GM10248 (cell line): ENCODE results near the gene SLC35F3.
A peak's percentile ranks its signal among the peaks of the same experiment; 100 is the strongest.

ENCODE experiments used
- CTCF ChIA-PET: fragments of 300-600 bp; sonication (Branson Sonifier 250); formaldehyde crosslinking; extraction: SDS; loops from one replicate; lab custom pipeline; 2021; ENCODE audit warnings: antibody characterized with exemption; lab: Yijun Ruan, JAX
- POLR2A ChIA-PET: fragments of 350-650 bp; sonication (Branson Sonifier 250); formaldehyde crosslinking; extraction: SDS; loops from one replicate; lab custom pipeline; 2020; ENCODE audit warnings: antibody characterized with exemption; lab: Yijun Ruan, JAX
- DNase-seq: peaks from one replicate; pipeline ENCODE4 v3.0.0; 2012; ENCODE audit errors: extremely low spot score
- TF ChIP-seq, protein P1 (sequence below): IDR thresholded peaks from 2 replicates; pipeline ENCODE4 v1.5.1; 2012; ENCODE audit warnings: mild to moderate bottlenecking, low read depth; ENCODE audit errors: extremely low read depth, missing control alignments, control extremely low read depth

The SLC35F3 gene

DNA sequence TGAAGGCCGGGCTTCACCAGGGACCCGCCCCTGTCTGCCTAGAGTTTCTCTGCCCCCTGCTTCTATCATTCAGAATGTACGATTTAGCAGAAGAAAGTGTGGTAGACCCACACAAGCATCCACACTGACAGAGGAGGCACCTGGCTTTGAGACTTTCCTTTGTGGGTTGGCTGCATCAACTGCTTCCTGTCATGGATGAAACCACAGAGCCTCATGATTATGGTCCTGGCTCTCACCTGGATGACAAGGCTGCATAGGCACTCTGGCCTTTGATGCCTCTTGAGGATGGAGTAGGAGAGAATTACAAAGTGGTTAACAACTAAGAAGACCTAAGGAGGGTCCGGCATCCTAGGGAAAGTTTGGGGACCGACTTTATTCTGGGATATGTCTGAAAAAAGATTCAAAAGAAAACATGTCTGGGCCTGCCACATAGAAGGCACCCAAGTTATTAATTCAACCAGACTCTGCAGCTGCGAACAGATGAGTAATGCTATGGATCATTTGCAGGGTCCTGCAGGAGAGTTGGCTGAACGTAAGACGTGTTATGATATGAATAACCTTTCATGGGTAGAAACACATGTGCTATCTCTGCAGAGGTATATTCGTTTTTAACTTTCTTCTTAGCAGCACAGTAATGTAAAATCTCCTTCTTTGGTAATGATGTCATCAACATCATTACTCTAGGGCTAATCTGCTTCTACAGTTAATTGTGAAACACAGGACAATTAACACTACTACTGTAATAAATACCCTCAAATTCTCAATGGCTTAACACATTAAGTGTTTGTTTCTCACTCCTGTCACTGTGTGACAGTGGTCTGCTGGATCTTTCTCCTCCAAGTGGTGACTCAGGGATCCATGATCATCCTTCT is 136.2 kb downstream of the SLC35F3 start:
- no peak for DNase-seq
- TF ChIP-seq, protein P1, sequence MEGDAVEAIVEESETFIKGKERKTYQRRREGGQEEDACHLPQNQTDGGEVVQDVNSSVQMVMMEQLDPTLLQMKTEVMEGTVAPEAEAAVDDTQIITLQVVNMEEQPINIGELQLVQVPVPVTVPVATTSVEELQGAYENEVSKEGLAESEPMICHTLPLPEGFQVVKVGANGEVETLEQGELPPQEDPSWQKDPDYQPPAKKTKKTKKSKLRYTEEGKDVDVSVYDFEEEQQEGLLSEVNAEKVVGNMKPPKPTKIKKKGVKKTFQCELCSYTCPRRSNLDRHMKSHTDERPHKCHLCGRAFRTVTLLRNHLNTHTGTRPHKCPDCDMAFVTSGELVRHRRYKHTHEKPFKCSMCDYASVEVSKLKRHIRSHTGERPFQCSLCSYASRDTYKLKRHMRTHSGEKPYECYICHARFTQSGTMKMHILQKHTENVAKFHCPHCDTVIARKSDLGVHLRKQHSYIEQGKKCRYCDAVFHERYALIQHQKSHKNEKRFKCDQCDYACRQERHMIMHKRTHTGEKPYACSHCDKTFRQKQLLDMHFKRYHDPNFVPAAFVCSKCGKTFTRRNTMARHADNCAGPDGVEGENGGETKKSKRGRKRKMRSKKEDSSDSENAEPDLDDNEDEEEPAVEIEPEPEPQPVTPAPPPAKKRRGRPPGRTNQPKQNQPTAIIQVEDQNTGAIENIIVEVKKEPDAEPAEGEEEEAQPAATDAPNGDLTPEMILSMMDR: no peak
- ChIA-PET CTCF (no interaction called here), POLR2A (no interaction called here)

DNA sequence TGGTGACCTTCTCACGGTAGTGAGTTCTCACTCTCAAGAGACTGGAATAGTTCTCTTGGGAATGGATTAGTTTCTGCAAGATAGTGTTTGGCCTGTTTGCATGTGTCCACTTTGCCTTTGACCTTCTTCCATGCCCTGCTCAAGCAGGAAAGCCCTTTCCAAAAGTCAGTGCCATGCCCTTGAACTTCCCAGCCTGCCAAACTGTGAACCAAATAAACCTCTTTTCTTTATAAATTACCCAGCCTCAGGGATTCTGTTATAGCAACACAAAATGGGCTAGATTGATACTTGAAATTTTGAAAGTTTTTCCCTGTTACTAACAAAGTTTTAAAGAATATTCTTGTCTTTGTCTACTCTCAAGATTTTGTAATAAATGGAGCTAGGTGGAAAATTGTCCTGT is 139.6 kb downstream of the SLC35F3 start:
- ChIA-PET POLR2A (no interaction called here), CTCF (interaction anchor here (1.6 kb wide), 1 partner anchor 16 kb away, joined by 5 read pairs; no protein-coding TSS in a partner anchor)
- DNase-seq: no peak
- TF ChIP-seq, protein P1: no peak

DNA sequence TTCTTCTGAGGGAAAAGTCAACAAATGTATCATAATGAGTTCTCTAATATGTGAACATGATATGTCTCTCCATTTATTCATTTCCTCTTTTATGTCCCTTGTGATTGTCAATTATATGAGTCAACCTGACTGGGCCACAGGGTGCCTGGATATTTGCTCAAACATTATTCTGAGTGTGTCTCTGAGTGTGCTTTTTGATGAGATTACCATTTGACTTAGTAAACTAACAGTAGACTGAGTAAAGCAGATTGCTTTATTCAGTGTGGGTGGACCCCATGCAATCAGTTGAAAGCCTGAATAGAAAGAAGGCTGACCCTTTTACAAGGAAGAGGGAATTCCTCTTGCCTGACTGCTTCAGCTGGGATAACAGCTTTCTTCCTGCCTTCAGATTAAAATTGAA is 142.6 kb downstream of the SLC35F3 start:
- ChIA-PET CTCF (interaction anchor here (1.5 kb wide), 1 partner anchor 11 kb away, joined by 8 read pairs; no protein-coding TSS in a partner anchor), POLR2A (no interaction called here)
- DNase-seq: no peak
- TF ChIP-seq, protein P1: no peak

DNA sequence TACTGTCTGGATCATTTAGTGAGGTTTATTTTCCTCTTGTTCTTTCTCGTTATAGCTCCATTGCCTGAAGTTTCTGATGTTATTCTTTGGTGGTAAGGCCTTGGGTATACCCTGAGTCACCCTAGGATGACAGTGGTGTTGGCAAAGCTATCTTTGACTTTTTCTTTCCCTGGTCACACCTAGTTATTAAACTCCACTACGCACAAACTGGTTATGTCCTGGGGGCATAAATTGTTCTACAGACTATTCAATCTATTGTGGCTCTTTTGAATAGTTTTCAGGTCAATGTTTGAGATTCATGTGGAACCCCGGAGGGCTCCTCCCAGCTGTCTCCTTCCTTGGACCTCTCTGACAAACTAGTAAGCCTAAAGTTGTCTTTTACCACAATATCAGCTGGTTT is 157.7 kb downstream of the SLC35F3 start:
- no peak for DNase-seq
- POLR2A ChIA-PET: no interaction called here
- TF ChIP-seq, protein P1: no peak
- CTCF ChIA-PET: interaction anchor here (0.9 to 1.0 kb wide), 2 partner anchors 621 to 667 kb away, joined by 3 to 4 read pairs; no protein-coding TSS in a partner anchor

DNA sequence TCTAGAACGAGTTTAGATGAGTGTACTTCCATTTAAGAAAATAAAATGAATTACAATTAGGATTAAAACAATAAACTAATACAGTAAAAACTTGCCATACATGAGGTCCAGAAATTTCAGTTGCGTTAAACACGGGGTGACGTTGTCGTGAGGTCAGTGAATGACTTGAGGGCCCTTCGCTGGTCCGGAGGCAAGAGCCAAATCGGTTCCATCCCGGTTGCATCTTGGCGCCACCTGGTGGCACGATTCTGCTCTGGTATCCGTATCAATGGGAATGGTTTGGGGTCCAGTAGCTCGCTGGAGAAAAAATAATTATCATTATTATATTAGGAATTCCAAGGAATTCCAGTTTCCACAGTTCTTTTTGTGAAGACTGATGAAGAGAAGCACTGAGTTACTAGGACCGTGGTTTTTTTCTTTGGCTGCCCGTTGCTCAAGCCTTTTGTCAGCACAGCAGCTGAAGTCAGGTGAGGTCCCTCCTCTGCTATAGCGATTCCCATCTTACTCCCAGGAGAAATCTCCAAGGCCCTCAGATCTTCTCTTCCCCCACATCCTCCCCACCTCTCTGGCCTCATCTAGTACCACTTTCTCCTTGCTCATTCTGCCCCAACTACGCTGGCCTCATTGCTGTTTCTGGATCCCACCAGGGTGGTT is 161.4 kb downstream of the SLC35F3 start:
- POLR2A ChIA-PET: no interaction called here
- CTCF ChIA-PET: interaction anchor here (0.8 to 6.7 kb wide), 15 partner anchors 8 to 705 kb away, joined by 3 to 42 read pairs (median 7); no protein-coding TSS in a partner anchor
- TF ChIP-seq, protein P1: peak; percentile 79
- peak; percentile 59 for DNase-seq

DNA sequence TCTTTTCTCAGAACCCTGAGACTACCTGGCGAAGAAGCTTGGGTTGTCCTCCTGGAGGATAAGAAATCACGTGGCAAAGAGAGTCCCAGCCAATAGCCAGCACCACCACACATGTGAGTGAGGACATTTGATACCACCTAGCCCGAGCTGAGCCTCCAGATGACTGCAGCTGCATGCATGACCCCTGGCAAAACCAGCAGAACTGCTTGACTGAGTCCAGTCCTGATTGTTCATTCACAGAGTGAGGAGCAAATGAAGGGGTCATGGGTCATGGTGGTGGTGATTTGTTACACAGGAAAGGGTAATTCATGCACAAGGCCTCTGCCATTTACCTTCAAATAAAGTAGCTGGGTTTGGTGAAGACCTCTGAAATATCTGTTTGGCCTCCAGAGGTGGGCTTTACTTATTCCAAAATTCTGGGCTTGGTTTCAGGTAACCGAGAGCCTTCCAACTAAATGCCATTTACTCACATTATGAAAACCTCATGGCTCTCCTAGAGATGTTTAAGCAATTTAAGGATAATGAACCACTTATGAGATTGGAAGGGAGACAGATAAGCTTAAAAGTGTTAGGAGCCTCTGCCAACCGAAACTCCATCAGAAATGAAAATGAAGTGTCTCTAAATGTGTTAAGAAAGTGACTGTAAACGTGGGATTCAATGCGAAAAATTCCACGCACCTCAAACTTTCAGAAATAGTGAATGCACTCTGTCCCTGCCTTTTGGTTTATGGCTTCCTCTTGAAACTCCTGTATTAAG is 163.3 kb downstream of the SLC35F3 start:
- ChIA-PET CTCF (interaction anchor here (0.8 to 6.7 kb wide), 8 partner anchors 8 to 677 kb away, joined by 3 to 42 read pairs (median 6); no protein-coding TSS in a partner anchor), POLR2A (no interaction called here)
- no peak for DNase-seq
- TF ChIP-seq, protein P1: no peak
